ENCODE measurements around the gene THRSP. TPM values are rescaled to one million over a fixed set of nuclear protein-coding genes. Genes with fewer than 3 reads are reported as not detected.
"Not testable (repeated sequence)": the region's sequence is repeated elsewhere in the genome, so short reads cannot be mapped to it uniquely, and the experiment has no call there.

The THRSP gene
- total and polyA plus RNA-seq, 2 donors from 2014 or later = 6.4 TPM; not detected in 1

DNA sequence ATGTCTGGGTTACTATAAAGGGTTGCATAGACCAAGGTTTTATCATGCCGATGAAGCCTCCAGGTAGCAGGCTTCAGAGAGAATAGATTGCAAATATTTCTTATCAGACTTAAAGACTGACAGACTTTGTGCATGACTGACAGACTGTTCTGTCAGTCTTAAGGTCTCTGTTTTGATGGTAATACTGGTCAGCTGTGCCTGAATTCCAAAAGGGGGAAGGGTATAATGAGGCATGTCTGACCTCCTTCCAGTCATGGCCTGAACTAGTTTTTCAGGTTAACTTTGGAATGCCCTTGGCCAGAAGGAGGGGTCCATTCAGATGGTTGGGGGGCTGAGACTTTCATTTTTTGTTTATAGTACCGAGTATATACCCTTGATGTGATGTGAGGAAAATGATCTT lies 35.9 kb upstream of the THRSP start:
- TF ChIP-seq, protein P1, sequence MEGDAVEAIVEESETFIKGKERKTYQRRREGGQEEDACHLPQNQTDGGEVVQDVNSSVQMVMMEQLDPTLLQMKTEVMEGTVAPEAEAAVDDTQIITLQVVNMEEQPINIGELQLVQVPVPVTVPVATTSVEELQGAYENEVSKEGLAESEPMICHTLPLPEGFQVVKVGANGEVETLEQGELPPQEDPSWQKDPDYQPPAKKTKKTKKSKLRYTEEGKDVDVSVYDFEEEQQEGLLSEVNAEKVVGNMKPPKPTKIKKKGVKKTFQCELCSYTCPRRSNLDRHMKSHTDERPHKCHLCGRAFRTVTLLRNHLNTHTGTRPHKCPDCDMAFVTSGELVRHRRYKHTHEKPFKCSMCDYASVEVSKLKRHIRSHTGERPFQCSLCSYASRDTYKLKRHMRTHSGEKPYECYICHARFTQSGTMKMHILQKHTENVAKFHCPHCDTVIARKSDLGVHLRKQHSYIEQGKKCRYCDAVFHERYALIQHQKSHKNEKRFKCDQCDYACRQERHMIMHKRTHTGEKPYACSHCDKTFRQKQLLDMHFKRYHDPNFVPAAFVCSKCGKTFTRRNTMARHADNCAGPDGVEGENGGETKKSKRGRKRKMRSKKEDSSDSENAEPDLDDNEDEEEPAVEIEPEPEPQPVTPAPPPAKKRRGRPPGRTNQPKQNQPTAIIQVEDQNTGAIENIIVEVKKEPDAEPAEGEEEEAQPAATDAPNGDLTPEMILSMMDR (IDR thresholded peaks at IDR 0.05; ENCODE audit: borderline replicate concordance, extremely low read depth, insufficient read depth) = no peak
- FAIRE-seq = no peak
- no peaks in the 10 kb centered on the region for H3K36me3 ChIP-seq (ENCODE audit: control insufficient read depth in 2 of 3, insufficient read depth in 3 of 3, low read length in 3 of 3)
- no peak overlapping the region for H3K4me3 ChIP-seq (ENCODE audit: low read length in 3 of 3)
- intact Hi-C loops (cut with DNase I) = no loop called here
- no peaks in the 10 kb centered on the region for H3K27me3 ChIP-seq (ENCODE audit: control insufficient read depth, insufficient read depth, low read length)
- H3K9me3 ChIP-seq (ENCODE audit: control insufficient read depth in 2 of 3, insufficient read depth in 1 of 3, low read length in 3 of 3) = no peaks in the 10 kb centered on the region
- no peak overlapping the region for H3K27ac ChIP-seq (ENCODE audit: low read depth in 2 of 2, low read length in 2 of 2)
- no peak for DNase-seq
- H3K9ac ChIP-seq (ENCODE audit: low read length in 3 of 3) = no peak overlapping the region
- peaks cover 0 to 6% (median 4%) of the 10 kb centered on the region in 3 donors for H3K4me1 ChIP-seq (ENCODE audit: control insufficient read depth in 2 of 3, insufficient read depth in 2 of 3, low read depth in 1 of 3, low read length in 3 of 3)

DNA sequence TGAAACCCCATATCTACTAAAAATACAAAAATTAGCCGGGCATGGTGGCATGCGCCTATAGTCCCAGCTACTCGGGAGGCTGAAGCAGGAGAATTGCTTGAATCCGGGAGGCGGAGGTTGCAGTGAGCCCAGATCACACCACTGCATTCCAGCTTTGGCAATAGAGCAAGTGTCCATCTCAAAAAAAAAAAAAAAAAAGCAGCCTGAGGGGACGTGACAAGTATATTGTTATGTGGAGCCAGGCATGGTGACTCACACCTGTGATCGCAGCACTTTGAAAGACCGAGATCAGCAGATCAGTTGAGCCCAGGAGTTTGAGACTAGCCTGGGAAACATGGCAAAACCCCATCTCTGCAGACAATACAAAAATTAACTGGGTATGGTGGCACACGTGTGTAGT lies 35.2 kb upstream of the THRSP start:
- H3K36me3 ChIP-seq (ENCODE audit: control insufficient read depth in 2 of 3, insufficient read depth in 3 of 3, low read length in 3 of 3); H3K27ac ChIP-seq (ENCODE audit: low read depth in 2 of 2, low read length in 2 of 2); H3K27me3 ChIP-seq (ENCODE audit: control insufficient read depth, insufficient read depth, low read length); H3K9ac ChIP-seq (ENCODE audit: low read length in 3 of 3); DNase-seq; H3K4me1 ChIP-seq (ENCODE audit: control insufficient read depth in 2 of 3, insufficient read depth in 2 of 3, low read depth in 1 of 3, low read length in 3 of 3); H3K4me3 ChIP-seq (ENCODE audit: low read length in 3 of 3); H3K9me3 ChIP-seq (ENCODE audit: control insufficient read depth in 2 of 3, insufficient read depth in 1 of 3, low read length in 3 of 3); intact Hi-C loops (cut with DNase I); FAIRE-seq: not testable (repeated sequence)

DNA sequence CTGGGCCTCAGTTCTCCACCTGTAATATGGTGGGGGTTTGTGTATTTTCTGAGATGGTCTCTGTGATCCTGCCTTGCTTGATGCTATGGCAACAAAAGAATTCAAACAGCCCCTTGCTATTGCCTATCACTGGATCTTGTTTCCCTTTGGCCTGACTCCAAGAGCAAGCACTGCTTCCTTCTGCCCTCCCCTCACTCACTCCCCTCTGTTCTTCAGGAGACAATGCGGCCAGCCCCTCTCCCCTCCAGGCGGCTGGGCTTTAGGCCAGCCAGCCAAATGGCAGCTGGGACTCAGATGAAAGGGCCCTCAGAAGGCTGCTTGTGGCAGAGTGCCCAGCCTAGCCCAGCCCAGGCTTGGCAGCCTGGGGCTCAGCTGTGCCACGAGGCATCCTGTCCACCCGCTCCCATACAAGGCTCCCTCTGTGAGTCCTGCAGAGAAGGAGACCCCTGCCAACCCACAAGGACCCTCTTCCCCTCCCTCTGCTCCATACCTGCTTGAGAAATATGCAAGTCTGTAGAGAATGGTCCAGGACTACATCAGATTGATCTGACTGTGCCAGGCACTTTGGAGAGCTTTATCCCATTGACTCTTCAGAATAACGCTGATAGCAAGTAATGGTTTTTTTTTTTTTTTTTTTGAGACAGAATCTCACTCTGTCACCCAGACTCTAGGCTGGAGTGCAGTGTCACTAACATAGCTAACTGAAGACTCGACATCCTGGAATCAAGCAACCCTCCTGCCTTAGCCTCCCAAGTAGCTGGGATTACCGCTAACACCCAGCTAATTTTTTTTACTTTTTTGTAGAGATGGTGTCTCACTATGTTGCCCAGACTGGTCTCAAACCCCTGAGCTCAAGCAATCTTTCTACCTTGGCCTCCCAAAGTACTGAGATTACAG lies 33.0 kb upstream of the THRSP start:
- Histone ChIP-seq H3K27ac (ENCODE audit: low read depth in 2 of 2, low read length in 2 of 2) (no peak overlapping the region), H3K4me3 (ENCODE audit: low read length in 3 of 3) (no peak overlapping the region), H3K9ac (ENCODE audit: low read length in 3 of 3) (no peak overlapping the region), H3K36me3 (ENCODE audit: control insufficient read depth in 2 of 3, insufficient read depth in 3 of 3, low read length in 3 of 3) (no peaks in the 10 kb centered on the region), H3K4me1 (ENCODE audit: control insufficient read depth in 2 of 3, insufficient read depth in 2 of 3, low read depth in 1 of 3, low read length in 3 of 3) (peaks cover 0 to 6% (median 4%) of the 10 kb centered on the region in 3 donors), H3K9me3 (ENCODE audit: control insufficient read depth in 2 of 3, insufficient read depth in 1 of 3, low read length in 3 of 3) (no peaks in the 10 kb centered on the region), H3K27me3 (ENCODE audit: control insufficient read depth, insufficient read depth, low read length) (no peaks in the 10 kb centered on the region)
- FAIRE-seq = no peak
- intact Hi-C loops (cut with DNase I) = no loop called here
- TF ChIP-seq, protein P1 (IDR thresholded peaks at IDR 0.05; ENCODE audit: borderline replicate concordance, extremely low read depth, insufficient read depth) = no peak
- DNase-seq = peak; percentile 75 to 96 (median 84)

DNA sequence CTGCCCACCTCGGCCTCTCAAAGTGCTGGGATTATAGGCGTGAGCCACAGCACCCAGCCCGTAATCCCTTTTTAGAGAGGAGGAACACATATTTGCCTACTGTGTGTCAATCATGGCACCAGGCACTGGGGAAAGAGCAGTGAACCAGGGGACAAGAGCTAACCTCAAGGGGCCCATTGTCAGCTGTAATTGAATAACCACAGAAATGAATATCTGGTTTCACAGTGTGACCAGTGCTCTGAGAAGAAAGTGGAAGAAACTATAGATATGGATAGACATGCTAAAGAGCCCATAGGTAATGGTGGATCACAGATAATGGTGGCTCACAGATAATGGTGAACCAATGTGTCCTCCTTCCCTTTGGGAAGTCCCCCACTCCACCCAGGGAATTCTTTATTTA lies 32.0 kb upstream of the THRSP start:
- Histone ChIP-seq H3K9ac (ENCODE audit: low read length in 3 of 3) (no peak overlapping the region), H3K4me3 (ENCODE audit: low read length in 3 of 3) (no peak overlapping the region), H3K4me1 (ENCODE audit: control insufficient read depth in 2 of 3, insufficient read depth in 2 of 3, low read depth in 1 of 3, low read length in 3 of 3) (peaks cover 0 to 6% (median 4%) of the 10 kb centered on the region in 3 donors), H3K27ac (ENCODE audit: low read depth in 2 of 2, low read length in 2 of 2) (no peak overlapping the region), H3K27me3 (ENCODE audit: control insufficient read depth, insufficient read depth, low read length) (no peaks in the 10 kb centered on the region), H3K9me3 (ENCODE audit: control insufficient read depth in 2 of 3, insufficient read depth in 1 of 3, low read length in 3 of 3) (no peaks in the 10 kb centered on the region), H3K36me3 (ENCODE audit: control insufficient read depth in 2 of 3, insufficient read depth in 3 of 3, low read length in 3 of 3) (no peaks in the 10 kb centered on the region)
- TF ChIP-seq, protein P1 (IDR thresholded peaks at IDR 0.05; ENCODE audit: borderline replicate concordance, extremely low read depth, insufficient read depth) = no peak
- DNase-seq (no peak), FAIRE-seq (no peak)
- intact Hi-C loops (cut with DNase I) = no loop called here
